Psoas muscle (tissue), 8 donors: ENCODE results near the gene NEIL1. TPM values are rescaled to one million over a fixed set of nuclear protein-coding genes. Genes with fewer than 3 reads are reported as not detected.
"Not testable (repeated sequence)": the region's sequence is repeated elsewhere in the genome, so short reads cannot be mapped to it uniquely, and the experiment has no call there.

Experiments
- ATAC-seq, 4 donors: fragments of 200-7000 bp; cut with Tn5 transposase; one replicate each; pipeline ENCODE4 v1.9.1; 2020; ENCODE audit warnings: moderate library complexity in 3 of 4, mild to moderate bottlenecking in 2 of 4
- DNase-seq, 2 donors: peaks; one replicate each; pipeline ENCODE4 v3.0.0-alpha.2; 2020
- H3K27ac ChIP-seq: fragments of 200-600 bp; one replicate; pipeline ENCODE4 v1.8.0; 2022
- H3K27me3 ChIP-seq, 3 donors: fragments of 200-600 bp in 1 of 3; one replicate each; pipeline versions ENCODE4 v1.6.1 to v1.8.0; 2013 to 2022; ENCODE audit warnings: low read length in 2 of 3, mild to moderate bottlenecking in 2 of 3, moderate library complexity in 1 of 3; ENCODE audit not compliant: insufficient read depth in 3 of 3
- H3K36me3 ChIP-seq, 2 donors: fragments of 200-600 bp in 1 of 2; one replicate each; pipeline versions ENCODE4 v1.6.1 to v1.8.0; 2013 to 2022; ENCODE audit warnings: low read depth in 1 of 2, mild to moderate bottlenecking in 1 of 2, moderate library complexity in 1 of 2; ENCODE audit not compliant: insufficient read depth in 1 of 2
- H3K4me1 ChIP-seq: fragments of 200-600 bp; one replicate; pipeline ENCODE4 v1.8.0; 2022
- H3K4me3 ChIP-seq: fragments of 200-600 bp; one replicate; pipeline ENCODE4 v1.8.0; 2022; ENCODE audit warnings: mild to moderate bottlenecking
- H3K9me3 ChIP-seq: fragments of 200-600 bp; one replicate; pipeline ENCODE4 v1.8.0; 2022
- WGBS, 3 donors: extraction: QIAGEN DNeasy Blood & Tissue Kit; methylation state at CpG; one replicate each; pipeline versions ENCODE4 v1.1.6 to v1.1.7; 2013; 5-methylcytosine and 5-hydroxymethylcytosine counted together
- intact Hi-C, 2 donors: fragments of 100-400 bp; cut with DNase I; formaldehyde crosslinking; loops; one replicate each; pipeline versions ENCODE4 v1.11.0 to v1.14.2; 2022
- polyA plus RNA-seq, 3 donors: library from polyadenylated mRNA; stranded (reverse); fragments of 200-250 nt; gene quantifications; one replicate each; pipeline ENCODE4 v1.2.3, GENCODE V29; 2013
- total RNA-seq, 4 donors: library from RNA; stranded (reverse); fragmentation: NEBNext Ultra II Directional in 2 of 4; extraction: Animal tissue kit (Norgen Biotek cat#: 25700) in 2 of 4; gene quantifications; one replicate each; pipeline versions ENCODE4 v1.2.1 to v1.2.4, GENCODE V29; 2021 to 2023
- TF ChIP-seq, protein P1 (sequence below): fragments of 200-600 bp; IDR thresholded peaks from one replicate; pipeline ENCODE4 v1.8.0; 2022; ENCODE audit warnings: antibody characterized with exemption
- donor health status: healthy with polysubstance abuse.
- donor health status: DM: no; HTN: no; CAD: no; lungs with moderate emphysema.
- donor health status: Bipolar disorder and iron deficiency.
- donor health status: healthy.
- donor health status: DM: yes; HTN: yes; CAD: no.
- donor health status: DM: no; HTN: no; CAD: no.
- donor health status: DM: no; HTN: no; CAD: no.
- donor health status: DM: yes; HTN: yes; CAD: no.

Gene NEIL1
- total and polyA plus RNA-seq, 7 donors, result 3.2 to 11.3 (median 4.4) TPM

DNA sequence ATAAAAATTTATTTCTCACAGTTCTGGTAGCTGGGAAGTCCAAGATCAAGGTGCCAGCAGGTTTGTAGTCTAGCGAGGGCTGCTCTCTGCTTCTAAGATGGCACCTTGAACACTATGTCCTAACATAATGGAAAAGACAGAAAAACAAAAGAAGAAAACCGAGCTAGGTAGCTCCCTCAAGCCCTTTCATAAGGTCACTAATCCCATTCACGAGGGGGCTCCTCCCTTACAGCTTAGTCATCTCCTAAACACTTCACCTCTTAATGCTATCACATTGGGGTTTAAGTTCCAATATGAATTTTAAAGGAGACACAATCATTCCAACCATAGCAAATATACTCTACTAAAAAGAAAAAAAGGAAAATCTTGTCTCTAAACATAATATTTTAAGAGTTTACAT lies 40.7 kb upstream of the NEIL1 start:
- H3K27ac ChIP-seq, result no peak overlapping the region
- TF ChIP-seq, protein P1, sequence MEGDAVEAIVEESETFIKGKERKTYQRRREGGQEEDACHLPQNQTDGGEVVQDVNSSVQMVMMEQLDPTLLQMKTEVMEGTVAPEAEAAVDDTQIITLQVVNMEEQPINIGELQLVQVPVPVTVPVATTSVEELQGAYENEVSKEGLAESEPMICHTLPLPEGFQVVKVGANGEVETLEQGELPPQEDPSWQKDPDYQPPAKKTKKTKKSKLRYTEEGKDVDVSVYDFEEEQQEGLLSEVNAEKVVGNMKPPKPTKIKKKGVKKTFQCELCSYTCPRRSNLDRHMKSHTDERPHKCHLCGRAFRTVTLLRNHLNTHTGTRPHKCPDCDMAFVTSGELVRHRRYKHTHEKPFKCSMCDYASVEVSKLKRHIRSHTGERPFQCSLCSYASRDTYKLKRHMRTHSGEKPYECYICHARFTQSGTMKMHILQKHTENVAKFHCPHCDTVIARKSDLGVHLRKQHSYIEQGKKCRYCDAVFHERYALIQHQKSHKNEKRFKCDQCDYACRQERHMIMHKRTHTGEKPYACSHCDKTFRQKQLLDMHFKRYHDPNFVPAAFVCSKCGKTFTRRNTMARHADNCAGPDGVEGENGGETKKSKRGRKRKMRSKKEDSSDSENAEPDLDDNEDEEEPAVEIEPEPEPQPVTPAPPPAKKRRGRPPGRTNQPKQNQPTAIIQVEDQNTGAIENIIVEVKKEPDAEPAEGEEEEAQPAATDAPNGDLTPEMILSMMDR, result no peak
- H3K27me3 ChIP-seq, result peaks cover 4 to 38% (median 6%) of the 10 kb centered on the region in 3 donors
- H3K4me3 ChIP-seq, result no peak overlapping the region
- no peaks in the 10 kb centered on the region for H3K36me3 ChIP-seq
- ATAC-seq, result no peak
- intact Hi-C loops, result loop anchor here (10.0 kb wide), 2 partner anchors 71 to 281 kb away; partner anchors contain the start of gene PPCDC (in 1 of the 2)
- H3K4me1 ChIP-seq, result no peaks in the 10 kb centered on the region
- WGBS, 3 donors, result 51 to 59% (median 57%) methylated on average over 3 of the region's 3 CpGs
- no peaks in the 10 kb centered on the region for H3K9me3 ChIP-seq
- no peak for DNase-seq

DNA sequence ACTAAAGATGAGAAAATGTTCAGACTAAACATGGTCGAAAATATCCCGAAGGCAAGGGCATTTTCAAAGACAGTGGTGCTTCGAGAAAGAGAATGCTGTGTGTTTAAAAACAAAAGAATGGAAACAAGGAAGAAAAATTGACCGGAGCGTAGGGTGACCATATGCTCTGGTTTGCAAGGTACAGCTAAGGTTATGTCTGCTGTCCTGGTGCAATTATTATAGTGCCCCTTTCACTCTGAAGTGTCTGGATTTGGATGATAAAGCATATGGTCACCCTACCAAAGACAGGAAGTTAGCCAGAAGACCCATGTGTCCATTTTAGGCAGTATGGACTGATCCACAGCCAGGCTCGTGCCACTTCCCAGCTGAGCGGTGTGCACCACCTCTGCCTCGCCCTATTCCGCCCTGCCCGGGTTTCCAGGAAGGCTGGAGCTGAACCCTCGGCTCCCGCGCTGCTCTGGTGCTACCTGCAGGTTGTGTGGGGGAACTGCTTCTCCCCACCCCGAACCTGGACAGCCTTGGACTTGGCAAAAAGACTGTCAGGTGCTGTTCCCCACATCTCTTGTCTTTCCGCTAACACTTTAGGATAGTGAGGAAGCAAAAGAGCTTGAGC lies 39.0 kb upstream of the NEIL1 start:
- H3K36me3 ChIP-seq, result no peaks in the 10 kb centered on the region
- peak in 2 of 4 donors; percentile 30 to 42 for ATAC-seq
- DNase-seq, result no peak
- H3K9me3 ChIP-seq, result no peaks in the 10 kb centered on the region
- intact Hi-C loops, result loop anchor here (10.0 kb wide), 2 partner anchors 73 to 283 kb away; partner anchors contain the start of gene PPCDC (in 1 of the 2)
- H3K27me3 ChIP-seq, result peaks cover 4 to 38% (median 6%) of the 10 kb centered on the region in 3 donors
- H3K4me1 ChIP-seq, result no peaks in the 10 kb centered on the region
- no peak overlapping the region for H3K4me3 ChIP-seq
- TF ChIP-seq, protein P1, result peak; percentile 12
- H3K27ac ChIP-seq, result no peak overlapping the region
- 30 to 36% (median 31%) methylated on average over 15 of the region's 15 CpGs for WGBS, 3 donors

- ATAC-seq, result no peak
- no peak for DNase-seq
- Histone ChIP-seq H3K4me3 (no peak overlapping the region), H3K27ac (no peak overlapping the region), H3K9me3 (no peaks in the 10 kb centered on the region), H3K27me3 (peaks cover 4 to 36% (median 4%) of the 10 kb centered on the region in 3 donors), H3K4me1 (no peaks in the 10 kb centered on the region), H3K36me3 (no peaks in the 10 kb centered on the region)
- TF ChIP-seq, protein P1, result no peak
- intact Hi-C loops, result loop anchor here (10.0 kb wide), 2 partner anchors 75 to 285 kb away; partner anchors contain the start of gene PPCDC (in 1 of the 2)
These were observed 37.1 kb upstream of the NEIL1 start for GRCh38 chr15:75309711-75310110.

GRCh38 chr15:75312548-75312947 lies 34.3 kb upstream of the NEIL1 start:
- H3K4me1 ChIP-seq, DNase-seq, H3K27ac ChIP-seq, ATAC-seq, H3K36me3 ChIP-seq, H3K4me3 ChIP-seq, H3K9me3 ChIP-seq, intact Hi-C loops: not testable (repeated sequence)
- WGBS, 3 donors, result 91 to 100% (median 95%) methylated on average over 1 of the region's 1 CpG
- peaks cover 0 to 11% (median 4%) of the 10 kb centered on the region in 3 donors for H3K27me3 ChIP-seq

DNA sequence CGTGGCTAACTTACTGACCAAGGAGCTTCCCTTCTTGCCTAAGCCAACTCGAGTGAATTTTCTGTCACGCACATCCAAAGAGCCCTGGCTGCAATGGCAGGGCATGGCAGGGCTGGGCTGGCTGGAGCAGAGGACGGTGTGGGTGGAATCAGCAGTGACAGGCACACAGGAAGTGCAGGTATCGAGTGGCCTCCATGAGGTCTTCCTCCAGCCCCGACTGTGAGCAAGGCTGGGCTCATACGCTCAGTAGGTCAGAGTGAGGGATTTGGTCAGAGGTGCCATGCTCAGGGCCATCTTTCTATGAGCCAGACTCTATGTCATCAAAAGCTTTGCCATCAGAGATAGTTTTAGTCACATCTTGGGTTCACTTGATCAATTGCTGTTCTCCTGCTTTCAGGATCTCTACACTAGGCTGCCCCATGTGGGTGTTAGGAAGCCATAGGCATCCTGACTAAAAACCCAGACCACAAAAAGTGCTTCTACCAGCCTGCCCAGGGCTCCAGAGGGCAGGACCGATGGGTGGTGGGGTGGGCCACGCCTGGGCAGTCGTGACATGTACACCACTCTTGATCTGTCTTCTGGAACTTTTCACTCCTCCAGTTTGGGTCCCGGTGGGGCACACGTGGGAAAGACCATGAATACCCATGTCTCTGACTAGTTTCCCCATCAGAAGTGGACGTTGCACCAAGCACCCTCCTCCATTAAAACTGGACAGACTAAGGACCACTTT lies 33.6 kb upstream of the NEIL1 start:
- no peak for ATAC-seq
- H3K36me3 ChIP-seq, result no peaks in the 10 kb centered on the region
- no peaks in the 10 kb centered on the region for H3K9me3 ChIP-seq
- intact Hi-C loops, result no loop called here
- WGBS, 3 donors, result 77 to 90% (median 81%) methylated on average over 13 of the region's 13 CpGs
- no peaks in the 10 kb centered on the region for H3K4me1 ChIP-seq
- H3K27me3 ChIP-seq, result peaks cover 0 to 4% (median 0%) of the 10 kb centered on the region in 3 donors
- H3K27ac ChIP-seq, result no peak overlapping the region
- no peak overlapping the region for H3K4me3 ChIP-seq
- no peak for DNase-seq
- TF ChIP-seq, protein P1, result no peak
